HG02759 (cell line): ENCODE measurements around the gene ADCY1.

Source experiments
- ATAC-seq: cut with Tn5 transposase; IDR thresholded peaks from one replicate; pipeline ENCODE4 v1.9.1; 2021; ENCODE audit warnings: mild to moderate bottlenecking, moderate library complexity; ENCODE audit not compliant: unreplicated experiment

Gene ADCY1

DNA sequence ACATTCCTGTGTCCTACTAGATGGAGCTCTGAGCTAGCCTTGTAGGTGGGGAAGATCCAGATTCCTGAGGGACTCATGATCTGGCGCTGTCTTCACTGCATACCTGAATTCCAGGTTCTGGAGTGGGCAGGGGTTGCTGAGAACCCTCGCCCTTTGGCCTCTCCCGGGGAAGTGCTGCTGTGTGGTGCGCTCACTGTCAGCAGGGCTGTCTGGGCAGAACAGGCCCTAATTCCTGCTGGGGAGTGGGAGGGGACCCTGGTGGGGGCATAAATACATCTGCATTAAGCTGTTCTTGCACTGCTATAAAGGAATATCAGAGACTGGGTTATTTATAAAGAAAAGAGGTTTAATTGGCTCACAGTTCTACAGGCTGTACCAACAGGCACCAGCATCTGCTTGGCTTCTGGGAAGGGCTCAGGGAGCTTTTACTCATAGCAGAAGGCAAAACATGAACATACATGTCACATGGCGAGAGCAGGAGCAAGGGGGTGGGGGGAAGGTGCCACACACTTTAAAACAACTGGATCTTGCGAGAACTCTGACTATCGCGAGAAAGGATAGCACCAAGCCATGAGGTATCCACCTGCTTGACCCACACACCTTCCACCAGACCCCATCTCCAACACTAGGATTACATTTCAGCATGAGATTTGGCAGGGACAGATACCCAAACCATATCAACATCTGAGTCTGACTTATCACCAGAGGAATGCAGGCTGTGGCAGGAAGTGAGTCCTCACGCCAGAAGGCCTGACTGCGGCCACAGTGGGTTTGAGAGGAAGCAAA lies 115.0 kb downstream of the ADCY1 start:
- no peak for ATAC-seq

DNA sequence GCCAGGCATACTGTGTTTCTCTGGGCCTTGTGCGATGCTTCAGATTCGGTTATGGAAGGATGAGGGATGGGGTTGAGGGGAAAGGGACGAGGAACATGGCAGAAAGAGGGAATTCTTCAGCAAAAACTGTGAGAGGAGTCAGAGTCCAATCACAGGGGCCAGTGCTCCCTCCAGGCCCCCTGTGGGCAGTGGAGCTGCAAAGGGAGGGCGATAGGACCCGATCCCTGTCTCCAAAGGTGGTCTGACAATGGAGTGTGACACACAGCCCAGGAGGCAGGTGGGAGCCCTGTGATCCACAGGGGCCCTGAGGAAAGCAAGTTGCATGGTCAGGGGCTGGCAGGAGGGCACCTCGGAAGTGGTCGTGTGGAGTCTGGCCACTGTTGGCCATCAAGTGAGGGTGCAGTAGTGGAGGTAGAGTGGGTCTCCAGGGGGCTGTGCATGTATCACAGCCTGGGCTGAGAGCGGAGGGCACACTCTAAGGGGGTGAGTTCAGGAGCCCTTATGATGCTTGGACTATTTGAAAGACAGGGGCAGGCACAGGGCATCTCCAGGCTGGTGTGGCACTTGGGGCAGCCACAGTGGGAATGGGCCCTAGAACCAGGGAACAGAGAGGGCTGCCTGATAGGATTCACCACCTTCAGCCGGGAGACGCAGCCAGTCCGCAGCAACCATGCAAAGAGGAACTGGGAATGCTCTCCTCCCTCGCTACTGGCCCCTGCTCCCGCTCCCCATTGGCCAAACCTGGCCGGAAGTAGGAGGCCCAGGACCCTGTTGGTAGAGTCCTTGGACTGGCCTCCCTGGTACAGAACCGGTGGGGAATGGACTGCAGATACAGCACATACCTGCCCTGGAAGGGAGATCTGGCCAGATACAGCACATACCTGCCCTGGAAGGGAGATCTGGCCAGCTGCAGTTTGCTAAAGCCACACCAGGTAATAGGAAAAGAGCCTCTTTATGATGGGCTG lies 115.9 kb downstream of the ADCY1 start:
- no peak for ATAC-seq

DNA sequence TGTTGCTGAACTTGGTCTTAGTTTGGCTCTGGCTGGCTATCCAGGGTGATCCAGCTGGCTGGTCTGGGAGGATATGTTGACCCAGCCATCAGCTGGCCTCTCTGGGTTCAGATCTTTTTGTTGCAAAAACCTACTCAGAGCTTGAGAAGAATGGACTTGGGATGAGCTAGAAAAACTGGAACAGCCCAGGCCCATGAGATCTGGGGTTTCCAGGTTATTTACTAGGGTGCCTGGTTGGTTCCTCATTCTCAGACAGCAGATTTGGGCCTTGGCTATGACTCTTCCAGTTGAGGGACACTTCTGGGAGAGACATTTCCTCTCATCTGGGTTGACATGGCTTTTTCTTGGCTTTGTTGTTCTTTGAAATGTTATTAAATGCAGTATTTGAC lies 116.6 kb downstream of the ADCY1 start:
- no peak for ATAC-seq

DNA sequence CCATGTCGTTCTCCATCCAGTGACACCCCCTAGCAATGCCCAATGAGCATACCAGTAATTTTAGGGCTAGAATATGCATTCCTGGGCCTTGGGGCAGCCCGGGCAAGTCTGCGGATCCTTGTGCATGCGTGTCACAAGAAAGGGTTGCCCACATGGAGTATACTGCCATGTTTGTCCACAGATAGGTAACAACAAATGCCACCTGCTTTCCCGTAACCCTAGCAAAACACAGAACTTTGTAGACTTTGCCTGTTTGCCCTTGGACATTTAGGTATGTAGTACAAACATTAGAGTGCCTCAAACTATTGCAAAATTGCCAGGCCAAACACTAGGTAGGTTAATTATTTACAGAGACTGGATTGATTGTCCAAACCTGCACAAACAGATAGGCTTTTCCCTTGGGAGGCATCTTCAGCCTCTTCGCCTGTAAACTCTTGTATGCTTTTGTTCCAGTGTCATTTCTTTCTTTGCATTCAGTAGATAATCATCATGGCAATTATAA lies 117.0 kb downstream of the ADCY1 start:
- no peak for ATAC-seq

DNA sequence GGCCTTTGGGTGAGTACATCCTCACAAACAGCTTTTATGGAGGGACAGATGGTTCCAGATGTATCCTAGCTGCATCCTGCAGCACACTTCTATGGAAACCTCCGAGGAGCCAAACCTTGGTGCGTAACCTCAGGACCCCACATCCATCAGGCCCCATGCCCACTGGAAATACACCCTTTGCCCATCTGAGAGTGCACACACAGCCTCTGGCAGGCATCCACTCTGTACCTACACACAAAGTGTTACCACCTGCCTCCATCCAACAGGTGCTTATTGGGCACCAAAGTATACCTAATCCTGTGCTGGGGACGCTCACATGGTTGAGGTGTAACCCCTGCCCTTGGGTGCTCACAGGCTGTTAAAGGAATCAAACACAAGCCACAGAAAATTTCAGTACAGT lies 117.9 kb downstream of the ADCY1 start:
- ATAC-seq: no peak

DNA sequence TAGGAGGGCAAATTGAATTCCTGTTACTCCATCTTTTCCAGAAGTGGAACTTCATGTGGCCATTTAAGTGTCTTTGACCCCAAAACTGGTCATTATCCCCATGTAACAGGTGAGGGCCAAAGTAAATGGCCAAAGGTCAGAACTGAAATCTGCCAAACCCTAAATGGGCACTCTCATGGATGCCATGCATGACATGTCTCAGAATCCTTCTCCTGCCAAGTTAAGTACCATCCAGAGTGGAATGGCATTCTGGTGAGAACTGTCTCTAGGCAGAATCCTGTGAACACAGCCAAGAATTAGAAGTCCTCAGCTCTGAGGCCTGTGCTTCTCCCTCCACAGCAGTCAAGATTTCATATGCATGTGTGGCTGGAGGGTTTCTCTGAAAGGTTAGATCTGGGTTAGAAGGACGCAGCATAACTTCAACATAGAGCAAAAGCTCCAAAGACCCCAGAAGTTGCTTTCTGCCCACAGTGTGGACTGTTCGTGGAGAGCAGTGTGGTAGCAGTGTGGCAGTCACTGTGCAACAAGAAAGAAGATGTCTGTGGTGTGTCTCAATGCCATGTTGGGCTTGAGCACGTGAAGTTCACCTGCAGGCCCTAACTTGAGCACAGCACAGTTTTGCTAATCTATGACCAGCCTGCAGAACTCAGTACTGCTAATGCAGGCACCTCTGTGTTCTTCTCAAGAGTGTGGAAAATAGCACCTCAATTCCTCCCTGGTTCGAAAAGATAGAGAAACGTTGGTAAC lies 121.3 kb downstream of the ADCY1 start:
- no peak for ATAC-seq

DNA sequence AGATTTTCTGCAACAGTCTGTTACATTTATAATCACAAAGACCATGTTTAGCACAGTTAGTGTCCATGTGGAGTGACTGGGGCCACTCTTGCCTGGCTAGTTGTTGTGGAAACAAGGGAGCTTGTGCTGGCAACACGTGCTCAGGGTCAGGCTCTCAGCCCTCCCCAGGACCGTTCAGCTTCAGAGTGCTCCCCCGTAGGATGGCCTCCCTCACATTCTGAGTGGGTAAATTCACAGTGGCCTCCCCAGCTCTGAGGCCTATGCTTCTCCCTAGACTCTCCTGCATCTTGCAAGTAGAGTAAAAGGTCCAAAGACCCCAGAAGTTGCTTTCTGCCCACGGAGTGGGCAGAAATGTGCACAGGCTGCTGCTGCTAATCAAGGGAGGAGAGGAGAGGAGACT lies 122.3 kb downstream of the ADCY1 start:
- no peak for ATAC-seq

DNA sequence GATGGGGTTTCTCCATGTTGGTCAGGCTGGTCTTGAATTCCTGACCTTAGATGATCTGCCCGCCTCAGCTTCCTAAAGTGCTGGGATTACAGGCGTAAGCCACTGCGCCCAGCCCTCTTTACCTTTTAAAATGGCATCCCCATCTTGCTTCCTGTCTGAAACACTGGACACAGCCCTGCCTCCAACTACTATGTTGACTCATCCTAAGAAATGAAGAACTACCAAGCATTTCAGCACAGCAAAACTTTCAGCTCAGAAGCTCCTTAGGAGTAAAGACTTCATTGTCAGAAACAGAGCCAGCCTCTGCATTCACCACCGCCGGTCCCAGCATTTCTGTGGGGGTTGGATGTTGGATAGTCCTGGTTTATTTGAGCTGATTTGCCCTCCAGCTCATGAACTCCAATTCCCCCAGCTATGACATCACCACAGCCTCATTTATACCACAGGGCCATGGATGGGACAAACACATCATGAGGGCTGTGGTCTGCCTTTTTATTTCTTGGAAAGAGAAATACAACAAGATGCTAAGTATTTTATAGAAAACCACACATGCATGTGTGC lies 123.5 kb downstream of the ADCY1 start:
- ATAC-seq: no peak

DNA sequence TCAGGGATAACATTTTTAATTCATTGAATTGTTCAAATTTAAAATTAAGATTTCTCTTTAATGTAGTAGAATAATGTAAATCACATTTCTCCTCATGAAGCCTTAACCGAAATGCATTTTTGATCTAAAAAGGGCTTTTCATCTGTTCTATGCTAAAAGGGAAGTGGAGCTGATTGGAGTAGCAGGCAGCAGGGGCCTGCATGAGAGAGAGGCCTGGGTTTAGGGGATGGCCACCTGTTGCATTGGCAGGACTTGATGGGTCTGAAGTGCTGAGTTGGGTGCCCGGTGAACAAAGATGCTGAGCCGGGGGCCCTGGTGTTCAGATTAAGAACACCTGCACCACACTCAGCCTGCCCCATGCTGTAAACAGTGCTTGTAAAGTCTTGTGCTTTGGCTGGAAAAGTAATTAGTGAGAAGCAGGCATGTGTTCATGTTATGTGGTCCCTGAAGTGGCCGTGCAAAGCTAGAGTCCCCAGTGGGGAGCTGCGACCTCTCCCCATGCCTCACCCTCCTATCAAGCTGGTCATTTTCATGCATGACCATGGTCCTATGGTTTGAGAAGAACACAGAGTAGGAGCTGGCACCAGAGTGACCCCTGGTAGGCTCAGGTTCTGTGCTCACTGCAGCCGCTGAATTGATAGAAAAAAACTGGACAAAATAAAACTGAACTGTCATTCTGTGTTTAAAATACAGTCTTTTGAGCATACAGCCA lies 124.3 kb downstream of the ADCY1 start:
- ATAC-seq: no peak

DNA sequence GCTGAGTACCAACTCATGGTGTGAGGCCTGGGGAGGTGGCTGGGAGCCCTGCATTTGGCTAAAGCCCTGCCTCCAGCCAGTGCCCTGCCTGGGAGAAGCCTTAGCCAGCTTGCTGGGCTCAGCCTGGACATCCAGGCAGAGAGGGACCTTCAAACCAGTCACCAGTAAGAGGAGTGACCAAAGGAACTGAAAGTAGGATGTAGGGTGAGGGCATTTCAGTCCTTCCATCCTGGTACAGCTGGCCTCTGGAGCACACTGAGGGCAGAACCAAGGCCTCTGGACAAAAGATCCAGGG lies 124.8 kb downstream of the ADCY1 start:
- ATAC-seq: no peak

DNA sequence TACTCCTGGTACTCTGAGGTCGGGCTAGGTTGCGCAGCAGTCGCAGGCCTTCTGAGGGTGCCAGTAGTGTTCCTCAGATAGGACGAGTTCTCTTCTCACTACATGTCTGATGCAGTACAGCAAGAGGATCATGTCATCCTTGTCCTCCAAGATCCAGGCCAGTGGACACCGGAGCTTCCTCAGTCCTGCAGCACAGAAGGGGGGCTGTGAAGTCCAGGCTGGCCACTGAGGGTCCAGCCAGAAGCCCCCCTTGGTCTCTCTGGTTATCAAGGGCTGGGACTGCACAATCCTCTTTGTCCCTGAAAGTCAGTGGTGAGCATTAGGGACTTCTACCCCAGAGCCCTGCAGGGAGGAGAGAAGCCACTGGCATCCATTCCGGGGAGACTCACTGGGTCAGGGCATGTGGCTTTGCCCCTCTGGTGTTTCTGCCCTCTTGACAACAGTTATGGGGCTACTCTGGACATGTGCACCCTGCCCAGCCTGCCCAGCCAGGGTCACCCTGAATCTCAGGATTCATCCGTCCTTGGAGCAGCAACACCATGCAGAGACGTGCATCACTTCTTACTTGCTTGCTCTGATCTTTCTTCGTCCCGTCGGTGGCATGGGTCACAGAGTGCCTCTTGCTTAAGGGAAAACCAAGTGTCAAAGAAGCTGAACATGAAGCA lies 125.7 kb downstream of the ADCY1 start:
- ATAC-seq: no peak

DNA sequence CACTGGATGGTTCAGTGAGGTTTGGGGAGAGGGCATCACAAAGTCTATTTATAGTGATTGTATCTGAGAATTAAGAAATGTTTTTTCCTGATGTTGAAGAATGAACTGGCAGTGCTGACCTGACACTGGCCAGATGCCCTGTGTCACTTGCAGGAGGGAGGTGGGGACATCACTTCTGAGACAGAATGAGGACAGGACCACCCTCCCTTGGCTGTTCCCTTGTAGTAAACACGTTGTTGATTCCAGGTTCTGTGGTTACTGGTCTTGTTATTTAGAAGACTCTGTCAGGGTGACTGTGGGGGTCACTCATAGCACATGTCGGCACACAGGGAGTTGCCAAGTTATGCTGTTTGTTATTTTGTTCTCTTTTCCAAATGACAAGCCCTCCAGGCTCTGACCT lies 126.4 kb downstream of the ADCY1 start:
- no peak for ATAC-seq

DNA sequence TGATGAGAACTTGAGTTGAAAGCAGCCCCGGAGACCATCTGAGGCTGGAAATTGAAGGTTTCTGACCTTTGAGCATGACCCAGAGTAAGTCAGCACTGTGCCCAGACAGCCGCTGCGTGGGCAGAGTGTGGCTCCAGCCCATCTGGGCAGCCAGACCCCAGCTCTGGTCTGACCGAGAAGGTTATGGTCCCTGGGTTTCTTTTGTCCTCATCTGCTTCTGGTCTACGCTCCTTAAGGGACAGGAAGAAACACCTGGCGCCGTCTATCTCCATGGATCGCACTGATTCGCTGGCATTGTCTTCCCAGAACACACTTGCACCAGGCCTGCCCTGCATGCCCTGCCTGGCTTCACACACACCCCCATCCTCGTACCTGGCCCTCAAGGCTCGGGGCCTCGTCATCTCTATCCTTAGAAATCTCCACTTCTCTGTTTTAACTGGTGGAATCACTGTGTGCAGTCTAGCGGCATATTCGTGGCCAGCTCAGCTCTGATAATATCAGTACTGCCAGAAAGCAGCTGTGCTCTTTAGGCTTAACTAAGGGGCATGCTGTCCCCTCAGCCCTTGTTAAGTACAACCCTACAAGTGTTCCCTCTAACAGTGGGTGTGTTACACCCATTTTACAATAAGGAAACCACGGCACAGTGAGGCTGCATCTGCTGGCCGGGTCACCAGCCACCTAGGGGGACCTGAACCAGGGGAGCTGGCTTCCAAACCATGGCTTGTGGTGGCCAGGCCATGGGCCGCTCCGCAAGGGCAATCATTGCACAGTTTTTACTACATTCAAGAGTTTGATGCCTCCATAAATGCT lies 127.7 kb downstream of the ADCY1 start:
- ATAC-seq: no peak

DNA sequence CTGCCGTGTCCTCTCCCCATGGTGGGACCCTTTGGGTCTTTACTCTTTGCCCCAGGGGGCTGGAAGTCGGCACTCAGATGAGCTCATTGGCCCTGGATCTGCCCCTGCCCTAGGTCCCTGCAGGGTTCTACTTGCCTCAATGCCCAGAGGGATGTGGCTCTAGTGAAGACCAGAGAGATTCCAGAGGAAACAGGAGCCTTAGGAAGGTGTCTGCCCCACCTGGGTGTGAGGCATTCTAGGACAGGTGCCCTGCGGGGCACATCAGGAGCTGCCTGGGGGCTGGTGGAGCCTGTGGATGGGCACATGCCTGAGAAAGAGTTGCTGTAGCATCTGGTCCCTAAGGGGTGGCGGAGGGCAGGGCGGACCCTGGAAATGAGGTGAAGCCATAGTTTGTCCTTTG lies 128.6 kb downstream of the ADCY1 start:
- no peak for ATAC-seq

DNA sequence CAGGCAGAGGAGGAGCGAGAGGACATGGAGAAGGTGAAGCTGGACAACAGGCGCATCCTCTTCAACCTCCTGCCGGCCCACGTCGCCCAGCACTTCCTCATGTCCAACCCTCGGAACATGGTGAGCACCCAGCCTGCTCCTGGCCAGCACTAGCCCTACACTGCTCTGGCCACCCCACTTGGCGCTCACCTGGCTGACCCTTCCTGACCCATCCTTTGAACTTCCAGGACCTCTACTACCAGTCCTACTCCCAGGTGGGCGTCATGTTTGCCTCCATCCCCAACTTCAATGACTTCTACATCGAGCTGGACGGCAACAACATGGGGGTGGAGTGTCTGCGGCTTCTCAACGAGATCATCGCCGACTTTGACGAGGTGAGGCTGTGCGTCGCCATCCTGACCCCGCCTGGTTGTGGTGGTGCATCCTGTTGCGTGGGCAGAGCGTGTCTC lies 129.2 kb downstream of the ADCY1 start:
- no peak for ATAC-seq

DNA sequence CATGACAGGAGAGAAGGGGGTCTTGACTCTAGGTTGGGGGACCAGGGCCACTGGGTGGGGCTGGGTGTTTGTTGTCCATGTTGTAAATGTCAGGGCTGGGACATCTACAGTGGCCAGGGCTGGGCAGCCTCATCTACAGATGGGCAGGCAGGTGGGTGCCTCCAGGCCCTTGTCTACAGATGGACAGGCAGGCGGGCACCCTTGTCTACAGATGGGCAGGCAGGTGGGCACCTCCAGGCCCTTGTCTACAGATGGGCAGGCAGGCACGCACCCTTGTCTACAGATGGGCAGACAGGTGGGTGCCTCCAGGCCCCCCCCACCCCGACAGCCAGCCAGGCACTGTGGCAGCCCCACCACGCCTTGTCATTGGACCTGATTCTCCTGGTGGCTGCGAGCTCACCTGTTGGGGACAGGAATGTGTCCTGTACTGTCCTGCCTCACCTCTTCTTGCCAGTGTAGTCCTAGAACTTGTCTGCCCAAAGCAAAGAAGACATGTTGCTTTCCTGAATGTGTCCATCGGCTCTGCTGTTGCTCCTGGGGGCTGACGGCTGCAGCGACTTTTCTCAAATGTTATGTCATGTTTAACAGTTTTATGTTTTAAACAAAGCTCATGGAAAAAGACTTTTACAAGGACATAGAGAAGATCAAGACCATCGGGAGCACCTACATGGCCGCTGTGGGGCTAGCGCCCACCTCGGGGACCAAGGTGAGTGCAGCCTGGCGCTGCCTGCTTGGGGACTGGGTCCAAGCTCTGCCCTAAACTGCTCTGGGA lies 129.9 kb downstream of the ADCY1 start:
- no peak for ATAC-seq

DNA sequence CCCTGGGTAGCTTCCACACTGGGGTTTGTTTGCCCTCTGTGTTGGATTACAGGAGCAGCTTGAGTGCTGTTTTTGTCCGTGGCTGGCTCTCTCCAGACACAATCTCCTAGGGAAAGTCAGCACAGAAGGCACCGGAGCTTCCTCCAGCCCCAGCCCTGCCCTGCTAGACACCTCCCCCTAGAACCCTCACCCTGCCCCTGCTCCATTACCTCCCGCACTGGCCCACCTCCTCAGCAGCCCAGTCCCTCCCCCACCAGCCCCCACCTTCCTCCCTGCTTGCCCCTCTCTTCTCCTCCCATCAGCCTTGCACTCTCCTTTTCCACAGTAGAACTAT lies 130.5 kb downstream of the ADCY1 start:
- ATAC-seq: no peak
